ENCODE measurements around the gene TSPAN14. TPM values are rescaled to one million over a fixed set of nuclear protein-coding genes. Genes with fewer than 3 reads are reported as not detected.

The TSPAN14 gene
- total and polyA plus RNA-seq, 2 of the 13 experiments (the other 11 are each of a cell fraction or from before 2014, with no cell fraction given), result 24.1 to 80.6 TPM

GRCh38 chr10:80498833-80499741 is 45.0 kb downstream of the TSPAN14 start (continued):
- TF ChIP-seq ZNF142 (CRISPR knock-in tag; IDR thresholded peaks at IDR 0.05) (no peak), ZMYM3 (CRISPR knock-in tag; IDR thresholded peaks at IDR 0.05) (peak; percentile 84), ZNF235 (CRISPR knock-in tag; IDR thresholded peaks at IDR 0.05; ENCODE audit: borderline replicate concordance) (no peak), ZNF629 (CRISPR knock-in tag; conservative IDR thresholded peaks at IDR 0.05) (0 out of 2 replicates have a peak, but pooled peaks have one; percentile 14), JUNB (CRISPR knock-in tag; IDR thresholded peaks at IDR 0.05; ENCODE audit: borderline replicate concordance) (peak; percentile 84; the same call in 1 of the 2 replicates), KMT2B (CRISPR knock-in tag; IDR thresholded peaks at IDR 0.05) (no peak), ZHX1 (CRISPR knock-in tag; IDR thresholded peaks at IDR 0.05; ENCODE audit: low read depth) (0 out of 2 replicates have a peak, but pooled peaks have one; percentile 59), PATZ1 (CRISPR knock-in tag; IDR thresholded peaks at IDR 0.05) (peak; percentile 70), ZEB1 (IDR thresholded peaks at IDR 0.05; ENCODE audit: insufficient replicate concordance, low read depth) (peak; percentile 73), ZNF362 (CRISPR knock-in tag; IDR thresholded peaks at IDR 0.05; ENCODE audit: borderline replicate concordance) (no peak), U2AF1 (optimal IDR thresholded peaks at IDR 0.05; ENCODE audit: low read depth, low read length) (peak; percentile 89), MEIS2 (CRISPR knock-in tag; IDR thresholded peaks at IDR 0.05) (peak; percentile 82), SKIL (CRISPR knock-in tag; IDR thresholded peaks at IDR 0.05; ENCODE audit: borderline replicate concordance) (peak; percentile 39; the same call in 1 of the 2 replicates)
